ENCODE results near the gene ST6GALNAC2.
A peak's percentile ranks its signal among the peaks of the same experiment; 100 is the strongest.

ST6GALNAC2 gene

GRCh38 chr17:76553178-76553908, 32.3 kb downstream of the ST6GALNAC2 start:
- peak; percentile 56 for DNase-seq

DNA sequence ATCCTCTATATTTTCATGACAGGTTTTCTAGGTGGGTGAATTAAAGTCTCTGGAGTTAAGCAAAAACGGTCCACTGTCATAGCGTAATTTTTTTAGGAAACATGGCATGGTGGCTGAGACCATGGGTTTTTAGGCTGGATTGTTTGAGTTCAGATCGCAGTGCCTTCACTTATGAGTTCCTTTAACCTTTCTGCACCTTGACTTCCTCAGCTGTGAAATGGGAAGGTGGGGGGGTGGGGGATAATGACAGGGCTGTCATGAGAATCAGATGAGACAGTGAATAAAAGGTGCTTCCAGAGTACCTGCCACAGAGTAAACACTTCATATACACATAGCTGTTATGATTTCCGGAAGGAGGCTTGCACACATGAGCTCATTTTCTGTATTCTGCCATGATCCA, 34.0 kb downstream of the ST6GALNAC2 start:
- DNase-seq: no peak

- DNase-seq: peak; percentile 58
Measured at GRCh38 chr17:76550712-76551615, 34.7 kb downstream of the ST6GALNAC2 start.

- no peak for DNase-seq
Measured at GRCh38 chr17:76549539-76549938, 36.1 kb downstream of the ST6GALNAC2 start.

DNA sequence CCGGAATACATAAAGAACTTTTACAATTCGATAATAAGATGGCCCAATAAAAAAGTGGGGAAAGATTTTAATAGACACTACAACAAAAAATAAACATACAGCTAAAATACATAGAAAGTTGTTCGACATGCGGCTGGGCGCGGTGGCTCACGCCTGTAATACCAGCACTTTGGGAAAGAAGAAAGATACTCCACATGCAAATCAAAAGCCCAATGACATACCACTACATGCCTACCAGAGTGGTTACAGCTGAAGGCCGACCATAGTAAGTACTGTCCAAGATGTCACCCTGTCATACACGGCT, 36.5 kb downstream of the ST6GALNAC2 start:
- DNase-seq: no peak

DNA sequence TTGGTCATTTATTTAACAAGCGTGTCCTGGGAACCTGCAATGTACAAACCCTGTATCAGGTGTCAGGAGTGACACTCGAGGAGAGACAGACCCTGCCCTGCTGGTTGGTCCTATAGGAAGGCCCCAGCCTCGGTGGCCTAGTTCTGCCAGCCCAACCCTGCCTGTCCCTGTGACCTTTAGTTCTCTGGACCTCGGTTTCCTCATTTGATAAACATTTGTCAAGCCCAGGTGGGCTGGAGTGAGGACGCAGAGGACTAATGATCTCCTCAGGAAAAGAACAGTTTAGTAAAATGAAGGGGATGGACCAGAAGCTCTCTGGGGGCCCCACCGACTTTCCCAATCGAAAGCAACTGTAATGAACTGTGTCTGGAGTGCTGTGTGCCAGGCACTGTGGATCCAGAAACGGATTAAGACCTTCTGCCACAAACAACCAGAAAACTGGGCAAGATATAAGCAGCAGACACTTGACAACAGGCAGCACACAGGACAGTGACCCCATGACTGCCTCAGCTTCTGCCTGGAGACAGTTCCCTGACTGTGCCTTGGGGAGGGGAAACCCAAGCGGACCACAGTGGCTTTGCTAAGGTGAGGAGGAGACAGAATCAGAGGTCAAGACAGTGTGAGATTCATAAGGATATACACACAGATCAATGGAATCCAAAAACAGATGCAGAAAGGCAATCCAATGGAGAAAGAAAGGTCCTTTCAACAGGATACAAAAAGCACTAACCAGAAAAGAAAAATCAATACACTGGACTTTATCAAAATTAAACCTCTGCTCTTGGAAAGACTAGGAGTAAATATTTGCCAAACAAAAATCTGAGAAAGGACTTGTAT, 37.1 kb downstream of the ST6GALNAC2 start:
- DNase-seq: no peak

DNA sequence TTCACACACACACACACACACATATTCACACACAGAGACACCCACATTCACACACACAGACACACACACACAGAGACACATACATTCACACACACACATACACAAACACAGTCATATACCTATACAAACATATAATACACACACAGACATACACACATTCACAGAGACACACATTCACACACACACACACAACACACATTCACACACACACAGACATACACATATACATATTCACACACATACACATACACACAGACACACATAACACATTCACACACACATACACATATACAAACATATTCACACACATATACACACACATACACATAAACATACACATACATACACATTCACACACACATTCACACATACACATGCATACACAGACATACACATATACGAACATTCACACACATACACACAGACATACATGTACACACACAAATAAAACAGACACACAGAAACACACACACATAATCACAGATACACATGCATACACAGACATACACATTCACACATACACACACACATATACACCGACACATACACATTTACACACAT, 37.9 kb downstream of the ST6GALNAC2 start:
- no peak for DNase-seq

DNA sequence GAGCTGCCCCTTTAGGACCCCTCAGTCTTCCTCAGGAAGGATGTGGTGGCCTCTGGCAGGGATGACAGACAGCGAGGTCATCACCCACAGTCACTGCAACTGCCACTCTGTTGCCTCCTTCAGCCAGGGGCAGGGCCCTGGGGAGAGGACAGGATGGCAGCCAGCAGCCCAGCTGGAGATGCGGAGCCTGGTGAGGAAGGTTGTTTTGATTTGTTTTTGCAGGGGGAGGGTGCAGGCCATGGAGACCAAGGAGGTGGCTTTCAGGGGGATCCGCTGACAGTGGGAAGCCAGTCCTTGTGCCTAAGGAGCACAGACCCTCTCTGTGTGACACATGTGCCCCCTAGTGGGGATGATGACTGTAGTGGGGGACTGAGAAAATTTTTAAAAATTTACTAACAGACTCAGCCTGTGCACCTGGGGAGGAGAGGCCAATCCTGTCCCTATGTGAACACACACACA, 38.4 kb downstream of the ST6GALNAC2 start:
- DNase-seq: peak; percentile 92

DNA sequence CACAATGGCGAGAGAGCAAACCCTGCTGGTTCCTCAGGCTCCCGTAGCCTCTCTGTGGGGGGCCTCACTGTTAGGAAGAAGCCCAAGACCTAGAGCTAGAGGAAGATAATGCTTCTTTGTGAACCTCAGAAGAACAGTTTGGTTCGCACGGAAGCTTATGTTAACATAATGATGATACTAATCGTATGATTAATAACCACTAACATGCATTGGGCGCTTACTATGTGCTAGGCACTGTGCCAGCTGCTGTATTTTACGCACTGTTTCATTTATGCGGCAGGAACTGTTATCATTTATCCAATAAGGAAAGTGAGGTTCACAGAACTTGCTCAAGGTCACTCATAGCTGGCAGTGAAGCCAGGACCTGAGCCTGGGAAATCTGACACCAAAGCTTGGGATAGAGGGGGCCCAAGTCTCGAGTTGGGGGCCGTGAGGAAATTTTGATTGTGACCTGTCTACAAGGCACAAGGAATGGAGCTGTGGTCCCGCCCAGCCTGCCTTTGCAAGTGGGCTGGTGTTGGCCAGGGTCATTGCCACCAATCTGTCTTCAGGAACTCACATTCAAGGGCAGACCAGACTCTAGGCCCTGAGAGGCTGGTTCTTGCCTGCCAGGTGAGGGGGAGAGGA, 39.0 kb downstream of the ST6GALNAC2 start:
- peak; percentile 35 for DNase-seq

GRCh38 chr17:76545918-76546555, 39.6 kb downstream of the ST6GALNAC2 start:
- DNase-seq: no peak

- DNase-seq: no peak
Measured at GRCh38 chr17:76544546-76545365, 40.9 kb downstream of the ST6GALNAC2 start.

DNA sequence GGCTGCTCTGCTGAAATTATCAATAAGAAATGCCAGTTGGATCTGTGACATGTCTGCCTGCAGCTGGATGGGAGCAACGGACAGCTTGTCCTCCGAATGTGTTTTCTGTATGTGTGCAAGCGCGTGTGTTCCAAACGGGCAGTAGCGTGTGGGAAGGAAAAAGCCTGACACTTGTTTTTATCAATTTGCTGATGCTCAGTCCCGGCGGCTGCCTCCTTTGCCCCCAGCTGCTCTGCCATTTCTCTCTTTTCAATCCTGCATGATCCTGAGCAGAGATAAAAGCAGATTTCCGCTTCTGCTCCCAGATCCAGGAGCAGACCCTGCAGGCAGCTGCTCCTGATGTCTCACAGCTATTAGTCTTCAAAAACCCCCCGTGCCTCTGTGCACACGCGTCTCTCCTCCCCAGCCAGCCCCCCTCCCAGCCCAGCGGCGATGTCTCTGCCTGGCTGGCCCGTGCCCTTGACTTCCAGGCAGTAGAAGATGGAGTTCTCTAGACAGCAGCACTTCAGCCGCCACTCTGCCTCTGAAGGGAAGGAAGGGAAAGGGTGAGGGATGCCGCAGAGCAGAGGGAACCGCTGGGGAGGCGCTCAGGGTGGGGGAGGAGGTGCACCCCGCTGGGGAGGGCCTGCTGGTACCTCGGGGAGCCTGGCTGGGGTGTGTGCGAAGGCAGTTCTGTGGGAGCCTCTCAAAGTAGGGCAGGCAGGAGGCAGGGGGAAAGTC, 41.7 kb downstream of the ST6GALNAC2 start:
- DNase-seq: no peak

GRCh38 chr17:76543482-76543825, 42.2 kb downstream of the ST6GALNAC2 start:
- no peak for DNase-seq

DNA sequence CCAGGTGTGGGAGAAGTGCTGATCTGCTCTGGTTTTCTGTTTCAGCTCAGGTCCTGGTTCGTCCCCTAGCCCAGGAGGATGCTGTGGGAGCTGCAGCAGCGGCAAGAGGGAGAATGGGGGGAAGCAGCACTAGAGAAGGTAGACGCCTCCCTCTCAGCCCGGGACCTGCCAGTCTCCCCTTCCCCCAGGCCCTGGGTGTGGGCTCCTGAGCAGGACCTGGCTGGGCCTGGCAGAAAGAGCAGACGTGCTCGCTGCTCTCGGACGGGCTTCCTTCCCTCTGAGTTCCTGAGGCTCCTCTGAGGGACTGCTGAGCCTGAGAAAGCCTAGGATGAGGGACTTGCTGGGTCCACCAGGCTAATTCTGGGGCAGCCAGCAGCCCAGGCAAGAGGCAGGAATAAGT, 42.7 kb downstream of the ST6GALNAC2 start:
- DNase-seq: no peak

DNA sequence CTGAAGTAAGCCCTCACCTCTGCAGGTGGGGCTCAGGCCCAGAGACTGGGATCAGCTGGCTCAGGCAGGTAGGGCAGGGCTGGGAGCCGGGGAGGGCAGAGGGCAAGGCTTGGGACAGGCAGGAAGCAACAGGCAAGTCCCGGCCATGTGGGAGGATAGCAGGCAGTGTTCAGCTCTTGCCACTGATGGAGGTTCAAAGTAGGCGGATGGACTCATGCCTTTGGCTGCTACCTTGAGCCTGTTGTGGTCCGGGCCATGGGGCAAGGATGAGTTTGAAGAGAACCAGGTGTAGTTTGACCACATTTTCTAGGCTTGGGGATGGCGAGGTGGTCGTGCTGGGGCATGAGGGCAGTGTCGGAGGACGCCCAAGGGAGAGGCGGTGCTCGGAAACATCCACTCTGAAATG, 43.1 kb downstream of the ST6GALNAC2 start:
- DNase-seq: no peak

DNA sequence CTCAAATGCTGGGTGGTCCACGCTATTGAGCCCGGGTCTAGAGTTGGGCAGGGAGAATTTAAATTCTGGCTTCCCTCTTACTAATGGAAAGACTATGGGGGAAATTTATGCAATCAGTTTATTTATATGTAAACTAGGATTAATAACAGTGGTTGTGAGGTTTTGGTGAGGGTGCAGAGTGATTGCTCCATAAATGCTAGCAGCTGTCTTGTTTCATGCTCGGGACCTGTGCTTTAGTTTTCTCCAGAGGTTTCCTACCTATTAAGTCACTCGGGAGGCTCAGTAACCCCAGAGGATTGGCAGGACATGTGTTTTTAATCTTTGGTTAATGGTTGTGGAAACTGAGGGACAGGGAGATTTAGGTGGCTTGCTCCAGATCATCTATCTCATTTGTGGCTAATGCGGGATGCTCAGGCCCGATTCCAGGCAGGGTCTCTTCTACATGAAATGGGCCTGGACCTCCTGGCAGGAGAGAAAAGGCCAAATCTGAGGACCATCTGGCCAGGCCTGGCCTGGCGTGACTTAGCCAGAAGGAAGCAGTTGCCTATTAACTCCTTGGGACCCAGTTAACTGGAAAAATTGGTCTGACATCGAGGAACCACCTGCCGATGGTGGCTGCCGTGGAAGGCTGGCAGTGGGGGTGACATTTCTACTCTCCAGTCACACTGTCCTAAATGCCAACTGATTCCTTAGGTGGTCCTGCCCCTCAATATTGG, 43.8 kb downstream of the ST6GALNAC2 start:
- DNase-seq: no peak

GRCh38 chr17:76540381-76541300, 45.0 kb downstream of the ST6GALNAC2 start:
- DNase-seq: peak; percentile 94

DNA sequence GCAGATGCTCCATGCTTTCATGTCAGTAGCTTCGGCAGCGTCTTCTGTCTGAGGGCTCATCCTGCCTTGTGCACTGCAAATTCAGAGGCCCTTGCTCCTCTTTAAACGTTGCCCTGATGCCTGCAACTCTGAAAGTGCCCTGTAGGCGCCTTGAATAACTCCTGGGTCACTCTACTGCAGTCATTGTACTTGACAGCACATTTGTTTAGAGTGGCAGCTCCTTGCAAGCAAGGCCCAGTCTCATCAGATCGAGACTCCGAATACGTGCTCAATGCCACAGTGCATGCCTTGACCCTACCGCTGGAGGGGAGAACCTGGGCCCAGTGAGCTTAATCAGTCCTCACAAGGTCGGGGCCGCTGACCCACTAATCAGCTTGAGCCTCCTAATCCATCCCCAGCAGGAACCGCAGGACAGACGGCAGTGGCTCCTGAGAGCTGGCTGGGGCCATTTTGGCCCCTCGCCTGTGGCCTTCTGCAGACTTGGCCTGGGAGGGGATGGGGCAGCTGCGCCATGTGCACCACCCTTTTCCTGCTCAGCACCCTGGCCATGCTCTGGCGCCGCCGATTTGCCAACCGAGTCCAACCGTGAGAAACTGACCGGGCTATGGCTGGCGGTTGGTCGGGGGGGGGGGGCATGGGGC, 45.9 kb downstream of the ST6GALNAC2 start, which contains the start of gene PRCD:
Gene PRCD, plus strand, starts transcription at position 414 of the 641 bp plus-strand sequence. Its CDS starts 98 bp downstream, at position 512.
- DNase-seq: peak; percentile 30
